ENCODE results near the gene ARID5B.
A peak's percentile ranks its signal among the peaks of the same experiment; 100 is the strongest.

The ARID5B gene

DNA sequence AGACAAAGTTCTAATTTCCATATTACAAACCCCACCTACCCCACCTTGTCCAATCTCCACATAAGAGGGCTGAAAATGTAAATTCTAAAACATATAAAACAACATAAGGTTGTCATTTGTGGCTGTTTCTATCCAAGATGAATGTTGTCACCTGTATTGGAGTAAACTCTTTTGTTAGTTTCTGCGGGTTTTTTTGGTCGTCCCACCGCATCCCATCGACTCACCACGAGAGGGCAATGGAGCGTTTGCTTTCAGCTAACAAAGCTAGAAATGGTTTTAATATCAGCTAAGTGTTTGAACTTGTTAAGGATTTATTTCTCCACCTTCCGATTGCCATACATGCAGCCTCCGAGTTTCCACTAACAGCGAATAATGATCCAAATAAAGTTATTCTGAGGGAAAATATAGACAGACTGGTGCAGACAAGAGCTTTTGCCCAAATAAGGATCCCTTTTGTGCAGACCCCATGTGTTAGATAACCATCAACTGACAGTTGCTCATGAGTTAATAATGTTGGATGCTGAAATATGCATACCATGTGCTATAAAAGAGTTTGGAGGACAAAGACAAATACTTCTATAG, 137.2 kb downstream of the ARID5B start:
- DNase-seq (ENCODE audit: low read depth) = peak; percentile 87
- TF ChIP-seq, protein P1, sequence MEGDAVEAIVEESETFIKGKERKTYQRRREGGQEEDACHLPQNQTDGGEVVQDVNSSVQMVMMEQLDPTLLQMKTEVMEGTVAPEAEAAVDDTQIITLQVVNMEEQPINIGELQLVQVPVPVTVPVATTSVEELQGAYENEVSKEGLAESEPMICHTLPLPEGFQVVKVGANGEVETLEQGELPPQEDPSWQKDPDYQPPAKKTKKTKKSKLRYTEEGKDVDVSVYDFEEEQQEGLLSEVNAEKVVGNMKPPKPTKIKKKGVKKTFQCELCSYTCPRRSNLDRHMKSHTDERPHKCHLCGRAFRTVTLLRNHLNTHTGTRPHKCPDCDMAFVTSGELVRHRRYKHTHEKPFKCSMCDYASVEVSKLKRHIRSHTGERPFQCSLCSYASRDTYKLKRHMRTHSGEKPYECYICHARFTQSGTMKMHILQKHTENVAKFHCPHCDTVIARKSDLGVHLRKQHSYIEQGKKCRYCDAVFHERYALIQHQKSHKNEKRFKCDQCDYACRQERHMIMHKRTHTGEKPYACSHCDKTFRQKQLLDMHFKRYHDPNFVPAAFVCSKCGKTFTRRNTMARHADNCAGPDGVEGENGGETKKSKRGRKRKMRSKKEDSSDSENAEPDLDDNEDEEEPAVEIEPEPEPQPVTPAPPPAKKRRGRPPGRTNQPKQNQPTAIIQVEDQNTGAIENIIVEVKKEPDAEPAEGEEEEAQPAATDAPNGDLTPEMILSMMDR (IDR thresholded peaks at IDR 0.05; ENCODE audit: low read length, missing control alignments) = peak; percentile 95
- no peak overlapping the region for H3K4me3 ChIP-seq (replicated peaks; ENCODE audit: low read depth, low read length)

DNA sequence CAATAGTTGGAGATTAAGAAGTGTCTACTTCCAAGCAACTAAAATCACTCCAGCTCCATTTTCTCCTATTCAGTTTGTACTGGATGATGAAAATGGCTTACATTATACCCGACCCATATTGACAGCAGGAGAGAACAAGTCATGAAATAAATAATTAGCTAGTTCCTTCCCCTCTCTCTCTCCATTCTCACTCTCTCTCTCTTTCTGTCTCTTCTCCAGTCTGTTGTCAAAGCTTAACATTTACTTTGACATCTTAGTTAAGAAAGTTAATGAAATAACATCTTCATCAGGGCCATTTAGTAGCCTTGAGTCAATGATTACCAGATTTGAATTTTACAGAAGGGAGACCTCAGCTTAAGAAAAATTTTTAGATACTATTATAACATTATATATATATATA, 138.5 kb downstream of the ARID5B start:
- TF ChIP-seq, protein P1 (IDR thresholded peaks at IDR 0.05; ENCODE audit: low read length, missing control alignments) = no peak
- no peak overlapping the region for H3K4me3 ChIP-seq (replicated peaks; ENCODE audit: low read depth, low read length)
- no peak for DNase-seq (ENCODE audit: low read depth)

DNA sequence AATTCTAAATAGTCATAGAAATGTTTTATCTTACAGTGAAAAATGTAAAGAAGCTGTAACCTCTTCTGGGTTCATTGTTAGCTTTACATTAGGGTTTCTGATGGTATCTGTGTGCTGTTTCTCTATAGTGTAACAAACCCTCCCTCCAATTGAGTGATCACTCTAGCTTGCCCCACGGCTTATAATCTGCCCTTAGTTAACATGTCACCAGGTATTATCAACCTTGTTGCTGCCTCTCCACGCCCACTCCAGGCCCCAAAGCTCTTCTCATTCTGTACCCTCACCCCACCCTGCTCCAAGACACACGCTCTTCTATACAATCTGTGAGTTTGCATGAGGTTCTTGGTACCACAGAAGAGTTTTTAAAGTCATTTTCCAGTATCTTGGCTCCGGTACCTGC, 139.4 kb downstream of the ARID5B start:
- TF ChIP-seq, protein P1 (IDR thresholded peaks at IDR 0.05; ENCODE audit: low read length, missing control alignments) = no peak
- DNase-seq (ENCODE audit: low read depth) = no peak
- no peak overlapping the region for H3K4me3 ChIP-seq (replicated peaks; ENCODE audit: low read depth, low read length)

DNA sequence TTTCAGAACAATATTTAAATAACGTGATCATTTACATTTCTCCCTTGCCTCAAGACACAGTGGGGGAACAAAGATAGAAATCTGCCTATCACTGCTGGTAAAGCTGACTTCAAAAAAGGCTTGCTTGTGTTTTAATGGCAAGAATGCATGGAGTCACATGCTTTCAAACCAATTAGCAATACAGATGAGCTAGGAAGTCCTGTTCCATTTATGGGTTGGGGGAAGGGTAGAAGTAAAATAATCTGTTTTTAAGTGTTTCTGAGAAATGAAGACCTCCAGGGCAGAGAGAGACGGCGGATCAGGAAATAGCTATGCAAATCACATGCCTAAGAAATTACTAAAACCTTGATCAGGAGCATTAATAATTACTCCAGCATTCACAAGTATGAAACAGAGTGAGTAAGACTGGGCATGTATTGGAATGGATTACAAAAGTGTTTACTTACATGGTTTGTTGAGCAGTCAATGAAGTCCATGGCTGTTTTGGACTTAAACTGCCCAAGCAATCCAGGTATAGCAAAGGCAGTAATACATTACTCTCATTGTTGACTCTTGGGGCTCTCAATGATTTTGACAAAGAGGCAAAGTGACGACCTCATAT, 142.0 kb downstream of the ARID5B start:
- TF ChIP-seq, protein P1 (IDR thresholded peaks at IDR 0.05; ENCODE audit: low read length, missing control alignments) = no peak
- no peak overlapping the region for H3K4me3 ChIP-seq (replicated peaks; ENCODE audit: low read depth, low read length)
- DNase-seq (ENCODE audit: low read depth) = peak; percentile 40

DNA sequence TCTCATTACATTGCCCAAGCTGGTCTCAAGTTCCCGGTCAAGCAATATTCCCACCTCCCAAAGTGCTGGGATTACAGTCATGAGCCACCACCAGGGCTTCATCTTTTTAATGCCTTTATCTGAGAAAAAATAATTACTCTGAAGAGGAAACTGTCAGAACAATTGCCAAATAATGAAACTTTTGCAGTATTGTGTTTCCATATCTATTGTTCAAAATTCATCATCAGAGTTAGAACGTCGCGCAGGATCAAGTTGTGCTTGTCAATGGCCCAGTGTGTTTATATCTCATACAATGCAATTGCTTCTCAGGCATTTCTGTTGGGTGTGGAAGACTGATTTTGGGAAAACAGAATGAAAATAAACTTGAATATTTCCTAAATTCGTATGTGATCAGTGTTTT, 143.1 kb downstream of the ARID5B start:
- TF ChIP-seq, protein P1 (IDR thresholded peaks at IDR 0.05; ENCODE audit: low read length, missing control alignments) = no peak
- H3K4me3 ChIP-seq (replicated peaks; ENCODE audit: low read depth, low read length) = no peak overlapping the region
- DNase-seq (ENCODE audit: low read depth) = no peak

DNA sequence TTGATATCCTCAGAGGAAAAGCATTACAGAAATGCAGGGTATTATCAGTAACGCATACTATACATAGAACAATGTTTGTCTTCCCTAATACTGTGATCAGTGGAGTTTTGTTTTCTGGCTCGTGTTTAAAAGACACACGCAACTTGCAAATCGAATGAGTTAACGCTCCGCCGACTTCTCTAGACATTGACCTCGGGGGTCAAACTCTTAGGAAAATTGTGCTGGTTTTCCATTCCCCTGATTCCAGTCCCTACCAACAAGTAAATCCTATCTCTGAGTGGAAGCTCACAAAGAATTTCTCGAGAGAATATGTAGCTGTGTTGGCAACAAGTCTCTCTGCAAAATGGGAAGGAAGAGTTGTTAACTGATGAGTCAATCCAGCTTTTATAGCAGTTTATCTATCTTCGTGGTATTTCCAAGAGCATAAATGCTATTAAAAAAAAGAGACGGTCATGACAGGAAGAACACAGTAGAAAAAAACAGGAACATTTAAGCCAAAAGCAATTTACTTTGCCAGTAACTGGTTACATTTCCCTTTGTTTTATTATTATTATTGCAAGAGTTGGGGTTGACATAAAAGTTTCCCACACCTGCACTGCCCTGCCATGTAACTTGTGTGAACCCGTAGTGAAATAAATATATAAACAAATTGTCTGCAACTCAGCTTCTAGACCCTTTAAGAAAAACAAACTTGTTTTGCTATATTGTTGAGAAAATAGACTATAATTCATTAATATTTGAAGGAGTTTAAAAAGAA, 144.4 kb downstream of the ARID5B start:
- H3K4me3 ChIP-seq (replicated peaks; ENCODE audit: low read depth, low read length) = peak overlapping the region; percentile 25
- DNase-seq (ENCODE audit: low read depth) = peak; percentile 94
- TF ChIP-seq, protein P1 (IDR thresholded peaks at IDR 0.05; ENCODE audit: low read length, missing control alignments) = no peak
